ENCODE results near the gene ANKRD63. TPM values are rescaled to one million over a fixed set of nuclear protein-coding genes. Genes with fewer than 3 reads are reported as not detected.

The ANKRD63 gene
- total RNA-seq, 1 donor from 2014 or later: 0.25 TPM

GRCh38 chr15:40240619-40241221, 42.1 kb downstream of the ANKRD63 start:
- H3K27me3 Mint-ChIP-seq (ENCODE audit: low read depth): peaks cover 4% of the 10 kb centered on the region
- TF ChIP-seq, protein P1, sequence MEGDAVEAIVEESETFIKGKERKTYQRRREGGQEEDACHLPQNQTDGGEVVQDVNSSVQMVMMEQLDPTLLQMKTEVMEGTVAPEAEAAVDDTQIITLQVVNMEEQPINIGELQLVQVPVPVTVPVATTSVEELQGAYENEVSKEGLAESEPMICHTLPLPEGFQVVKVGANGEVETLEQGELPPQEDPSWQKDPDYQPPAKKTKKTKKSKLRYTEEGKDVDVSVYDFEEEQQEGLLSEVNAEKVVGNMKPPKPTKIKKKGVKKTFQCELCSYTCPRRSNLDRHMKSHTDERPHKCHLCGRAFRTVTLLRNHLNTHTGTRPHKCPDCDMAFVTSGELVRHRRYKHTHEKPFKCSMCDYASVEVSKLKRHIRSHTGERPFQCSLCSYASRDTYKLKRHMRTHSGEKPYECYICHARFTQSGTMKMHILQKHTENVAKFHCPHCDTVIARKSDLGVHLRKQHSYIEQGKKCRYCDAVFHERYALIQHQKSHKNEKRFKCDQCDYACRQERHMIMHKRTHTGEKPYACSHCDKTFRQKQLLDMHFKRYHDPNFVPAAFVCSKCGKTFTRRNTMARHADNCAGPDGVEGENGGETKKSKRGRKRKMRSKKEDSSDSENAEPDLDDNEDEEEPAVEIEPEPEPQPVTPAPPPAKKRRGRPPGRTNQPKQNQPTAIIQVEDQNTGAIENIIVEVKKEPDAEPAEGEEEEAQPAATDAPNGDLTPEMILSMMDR (IDR thresholded peaks at IDR 0.05): no peak
- no peak overlapping the region for H3K27ac Mint-ChIP-seq (ENCODE audit: unreplicated experiment)
- H3K4me1 Mint-ChIP-seq (ENCODE audit: low read depth): peaks cover 8% of the 10 kb centered on the region
- no peaks in the 10 kb centered on the region for H3K36me3 Mint-ChIP-seq (ENCODE audit: low read depth)
- H3K4me3 Mint-ChIP-seq (ENCODE audit: unreplicated experiment): no peak overlapping the region
- DNase-seq (ENCODE audit: low spot score): peak; percentile 81
- no peaks in the 10 kb centered on the region for H3K9me3 Mint-ChIP-seq (ENCODE audit: low read depth)

DNA sequence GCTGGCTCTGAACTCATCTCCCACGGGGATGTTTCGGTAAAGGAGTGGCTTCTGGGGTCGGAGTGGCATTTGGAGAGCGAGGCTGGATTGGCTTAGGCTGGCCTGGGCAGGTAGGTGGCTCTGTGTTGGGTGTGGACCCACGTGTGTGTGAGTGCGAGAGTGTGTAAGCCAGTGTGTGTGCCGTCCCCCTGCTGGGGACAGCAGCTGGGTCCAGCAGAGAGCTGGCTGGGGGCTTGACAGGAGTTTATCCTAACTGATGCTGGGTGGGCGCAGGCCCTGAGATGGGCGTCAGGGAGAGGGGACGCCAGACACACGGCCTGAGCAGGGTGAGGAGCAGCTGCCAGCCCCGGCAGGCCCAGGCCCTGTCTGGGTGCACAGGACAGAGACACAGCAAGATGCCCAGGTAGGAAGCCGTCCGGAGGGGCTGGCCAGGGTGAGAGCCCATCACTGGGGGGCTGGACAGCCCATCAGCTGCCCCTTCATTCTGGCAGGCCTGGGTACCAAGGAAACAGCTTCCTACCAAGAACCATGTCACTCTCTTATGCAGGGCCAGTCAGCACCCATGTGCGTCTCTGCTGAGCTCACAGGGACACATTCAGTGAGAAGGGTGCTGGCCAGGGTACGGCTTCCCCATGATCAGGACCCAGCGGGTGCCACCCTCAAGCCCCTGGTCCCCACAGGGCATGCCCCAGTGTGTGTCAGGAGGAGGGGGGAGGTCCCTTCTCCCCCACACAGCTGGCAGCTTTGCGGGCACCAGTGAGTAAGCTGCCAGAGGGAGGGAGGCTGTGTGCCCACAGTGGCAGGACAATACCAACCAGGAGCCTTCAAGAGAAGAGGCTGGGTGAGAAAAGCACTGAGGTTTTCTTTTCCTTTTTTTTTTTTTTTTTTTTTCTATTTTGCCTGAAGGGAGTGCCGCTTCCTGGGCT, 42.9 kb downstream of the ANKRD63 start:
- Mint-ChIP-seq H3K27ac (ENCODE audit: unreplicated experiment) (no peak overlapping the region), H3K27me3 (ENCODE audit: low read depth) (peaks cover 4% of the 10 kb centered on the region), H3K4me3 (ENCODE audit: unreplicated experiment) (no peak overlapping the region), H3K4me1 (ENCODE audit: low read depth) (peaks cover 8% of the 10 kb centered on the region), H3K36me3 (ENCODE audit: low read depth) (no peaks in the 10 kb centered on the region), H3K9me3 (ENCODE audit: low read depth) (no peaks in the 10 kb centered on the region)
- TF ChIP-seq, protein P1 (IDR thresholded peaks at IDR 0.05): no peak
- peak; percentile 77 for DNase-seq (ENCODE audit: low spot score)

DNA sequence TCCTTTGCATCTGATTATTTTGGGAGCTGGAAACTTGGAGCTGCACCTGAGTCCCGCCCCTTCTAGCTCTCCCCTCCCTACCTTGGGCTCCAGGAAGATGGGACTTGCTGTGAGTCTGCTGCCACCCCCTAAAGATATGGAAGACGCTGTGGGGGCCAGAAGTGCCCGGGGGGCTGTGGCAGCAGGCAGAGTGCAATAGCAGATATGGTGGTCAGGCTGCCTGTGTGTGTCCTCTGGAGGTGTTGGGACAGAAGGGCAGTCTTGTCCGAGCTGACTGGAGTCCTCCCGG, 43.5 kb downstream of the ANKRD63 start:
- peaks cover 4% of the 10 kb centered on the region for H3K27me3 Mint-ChIP-seq (ENCODE audit: low read depth)
- no peaks in the 10 kb centered on the region for H3K36me3 Mint-ChIP-seq (ENCODE audit: low read depth)
- H3K27ac Mint-ChIP-seq (ENCODE audit: unreplicated experiment): no peak overlapping the region
- no peaks in the 10 kb centered on the region for H3K9me3 Mint-ChIP-seq (ENCODE audit: low read depth)
- peak overlapping the region; percentile 53 for H3K4me3 Mint-ChIP-seq (ENCODE audit: unreplicated experiment)
- H3K4me1 Mint-ChIP-seq (ENCODE audit: low read depth): peaks cover 8% of the 10 kb centered on the region
- TF ChIP-seq, protein P1 (IDR thresholded peaks at IDR 0.05): no peak
- DNase-seq (ENCODE audit: low spot score): no peak

DNA sequence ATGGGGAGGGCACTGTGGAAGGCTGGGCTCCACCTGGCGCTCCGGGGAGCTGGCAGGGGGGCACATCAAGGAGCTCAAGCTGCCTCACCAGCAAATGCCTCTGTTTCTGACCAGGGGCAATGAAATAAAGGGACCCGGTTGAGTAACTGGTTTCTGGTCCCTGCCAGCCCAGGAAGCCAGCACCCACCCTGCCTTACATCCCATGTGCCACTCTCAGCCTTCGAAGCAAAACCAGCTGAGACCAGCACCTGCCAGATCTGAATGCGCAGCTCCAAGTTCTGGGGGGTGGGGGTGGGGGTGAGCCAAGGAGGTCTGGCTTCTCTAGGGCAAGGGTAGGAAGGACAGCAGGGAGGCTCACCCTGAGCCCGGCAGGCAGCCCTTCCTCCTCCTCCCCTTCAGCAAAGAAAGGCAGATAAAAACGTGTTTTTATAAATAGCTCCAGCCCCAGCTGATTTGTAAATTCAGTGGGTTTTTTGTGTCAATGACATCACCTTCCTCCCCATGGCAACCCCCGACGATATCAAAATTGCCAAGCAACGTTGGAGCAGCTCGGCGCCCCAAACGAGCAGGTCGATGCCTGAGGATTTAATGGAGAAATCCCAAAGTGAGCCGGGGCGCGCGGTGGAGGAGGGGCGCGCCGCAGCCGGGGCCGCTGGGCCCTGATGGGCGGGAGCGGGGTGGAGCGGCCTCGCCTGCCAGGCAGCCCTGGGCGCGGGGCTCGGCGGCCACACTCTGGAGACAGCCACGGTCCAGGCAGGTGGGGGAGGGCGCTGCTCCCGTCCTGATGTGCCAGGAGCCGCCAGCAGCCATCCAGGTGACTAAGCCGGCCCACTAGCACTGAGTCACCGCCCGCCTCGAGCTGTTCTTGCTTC, 44.1 kb downstream of the ANKRD63 start, which contains the start of gene PAK6:
TSS of gene PAK6 (plus strand) at position 532 of the 872 bp plus-strand sequence. CDS start 25,723 bp downstream, outside the sequence.
- H3K27me3 Mint-ChIP-seq (ENCODE audit: low read depth): peaks cover 4% of the 10 kb centered on the region
- peaks cover 8% of the 10 kb centered on the region for H3K4me1 Mint-ChIP-seq (ENCODE audit: low read depth)
- no peaks in the 10 kb centered on the region for H3K9me3 Mint-ChIP-seq (ENCODE audit: low read depth)
- H3K4me3 Mint-ChIP-seq (ENCODE audit: unreplicated experiment): peak within 1 kb of the TSS; percentile 60
- no peak for DNase-seq (ENCODE audit: low spot score)
- H3K36me3 Mint-ChIP-seq (ENCODE audit: low read depth): no peaks in the 10 kb centered on the region
- H3K27ac Mint-ChIP-seq (ENCODE audit: unreplicated experiment): no peak within 1 kb of the TSS
- TF ChIP-seq, protein P1 (IDR thresholded peaks at IDR 0.05): no peak

Data from chondrocyte (in vitro differentiated cells).